ENCODE data around the gene FAM20C.

DNA sequence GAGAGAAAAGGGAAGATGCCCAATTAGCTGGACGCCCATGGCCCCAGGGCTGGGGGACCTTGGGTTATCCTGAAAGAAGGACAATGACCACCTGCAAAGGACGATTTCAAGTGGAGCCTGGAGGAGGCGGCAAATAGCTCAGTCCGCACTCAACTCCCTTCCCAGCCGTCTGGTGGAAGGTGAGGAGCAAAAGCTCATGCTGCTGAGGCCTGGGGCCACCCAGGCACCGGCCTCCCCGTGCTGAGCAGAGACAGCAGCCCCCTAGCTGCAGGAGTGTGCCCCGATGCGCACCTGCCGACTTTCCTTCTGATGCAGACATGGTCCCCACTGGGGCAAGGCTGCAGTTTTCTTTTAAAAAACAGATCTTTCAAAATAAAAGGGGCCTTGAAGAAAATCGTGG is 7.9 kb downstream of the FAM20C start:
- TF ChIP-seq CTCF (conservative IDR thresholded peaks at IDR 0.05 in 1 of 2, IDR thresholded peaks at IDR 0.05 in 1 of 2; ENCODE audit: extremely low read depth in 1 of 2, insufficient read depth in 1 of 2, low read depth in 1 of 2, low read length in 2 of 2) (no peak), EZH2 (IDR thresholded peaks at IDR 0.05; ENCODE audit: borderline replicate concordance, low read length) (no peak)

Measured in mammary epithelial cell (primary cell).